Bronchial epithelial cell (primary cell): ENCODE data around the gene PDS5A. TPM values are rescaled to one million over a fixed set of nuclear protein-coding genes. Genes with fewer than 3 reads are reported as not detected.
"Not testable (repeated sequence)": the region's sequence is repeated elsewhere in the genome, so short reads cannot be mapped to it uniquely, and the experiment has no call there.

Experiments
- DNase-seq: peaks from one replicate; pipeline ENCODE4 v3.0.0-alpha.2; 2010; ENCODE audit warnings: low read depth
- FAIRE-seq: peaks from 2 replicates; lab custom pipeline; 2011; peaks lifted over from hg19 to GRCh38; lab: Jason Lieb, UNC
- H3K27me3 ChIP-seq: 2 replicates; pipeline ENCODE4 v1.5.1; 2011; ENCODE audit warnings: low read length; ENCODE audit not compliant: control insufficient read depth, insufficient read depth
- H3K36me3 ChIP-seq: 2 replicates; pipeline ENCODE4 v1.5.1; 2011; ENCODE audit warnings: low read length; ENCODE audit not compliant: control insufficient read depth, insufficient read depth
- H3K4me3 ChIP-seq: 2 replicates; pipeline ENCODE4 v1.5.1; 2011; ENCODE audit warnings: mild to moderate bottlenecking, low read depth, low read length, control low read depth
- total RNA-seq: library from RNA; depleted of rRNA; stranded (reverse); fragments of >200 nt; gene quantifications from 2 replicates; pipeline ENCODE4 v1.2.1, GENCODE V29; 2014
- TF ChIP-seq, protein P1 (sequence below): IDR thresholded peaks from 2 replicates; pipeline ENCODE4 v1.5.1; 2011; ENCODE audit warnings: mild to moderate bottlenecking, moderate library complexity, low read length, control low read depth, inconsistent platforms; ENCODE audit not compliant: insufficient read depth, severe bottlenecking

PDS5A gene
- total RNA-seq, 1 donor from 2014 or later = 51.9 TPM

DNA sequence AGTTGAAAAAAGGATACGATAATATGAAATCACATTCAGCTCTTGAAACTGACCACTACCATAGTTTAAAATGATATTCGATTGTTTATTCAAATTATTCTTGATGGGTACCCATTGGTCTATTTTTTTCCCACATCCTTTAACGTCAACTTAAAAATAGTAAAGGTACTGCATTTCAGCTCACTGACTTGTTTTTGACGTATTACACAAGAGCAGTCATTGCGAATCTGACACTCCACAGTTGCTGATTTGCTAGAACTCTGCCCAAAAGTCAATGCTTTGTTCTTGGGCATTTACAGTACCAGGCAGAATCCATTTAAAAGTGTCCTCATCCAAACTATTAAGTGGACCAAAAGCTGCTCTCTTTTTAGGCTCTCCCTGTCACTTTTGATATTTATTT is 1.2 kb upstream of the PDS5A start:
- FAIRE-seq (no peak), DNase-seq (no peak)
- Histone ChIP-seq H3K4me3 (no peak overlapping the region), H3K27me3 (no peaks in the 10 kb centered on the region), H3K36me3 (peaks cover 4% of the 10 kb centered on the region)
- TF ChIP-seq, protein P1, sequence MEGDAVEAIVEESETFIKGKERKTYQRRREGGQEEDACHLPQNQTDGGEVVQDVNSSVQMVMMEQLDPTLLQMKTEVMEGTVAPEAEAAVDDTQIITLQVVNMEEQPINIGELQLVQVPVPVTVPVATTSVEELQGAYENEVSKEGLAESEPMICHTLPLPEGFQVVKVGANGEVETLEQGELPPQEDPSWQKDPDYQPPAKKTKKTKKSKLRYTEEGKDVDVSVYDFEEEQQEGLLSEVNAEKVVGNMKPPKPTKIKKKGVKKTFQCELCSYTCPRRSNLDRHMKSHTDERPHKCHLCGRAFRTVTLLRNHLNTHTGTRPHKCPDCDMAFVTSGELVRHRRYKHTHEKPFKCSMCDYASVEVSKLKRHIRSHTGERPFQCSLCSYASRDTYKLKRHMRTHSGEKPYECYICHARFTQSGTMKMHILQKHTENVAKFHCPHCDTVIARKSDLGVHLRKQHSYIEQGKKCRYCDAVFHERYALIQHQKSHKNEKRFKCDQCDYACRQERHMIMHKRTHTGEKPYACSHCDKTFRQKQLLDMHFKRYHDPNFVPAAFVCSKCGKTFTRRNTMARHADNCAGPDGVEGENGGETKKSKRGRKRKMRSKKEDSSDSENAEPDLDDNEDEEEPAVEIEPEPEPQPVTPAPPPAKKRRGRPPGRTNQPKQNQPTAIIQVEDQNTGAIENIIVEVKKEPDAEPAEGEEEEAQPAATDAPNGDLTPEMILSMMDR = no peak

DNA sequence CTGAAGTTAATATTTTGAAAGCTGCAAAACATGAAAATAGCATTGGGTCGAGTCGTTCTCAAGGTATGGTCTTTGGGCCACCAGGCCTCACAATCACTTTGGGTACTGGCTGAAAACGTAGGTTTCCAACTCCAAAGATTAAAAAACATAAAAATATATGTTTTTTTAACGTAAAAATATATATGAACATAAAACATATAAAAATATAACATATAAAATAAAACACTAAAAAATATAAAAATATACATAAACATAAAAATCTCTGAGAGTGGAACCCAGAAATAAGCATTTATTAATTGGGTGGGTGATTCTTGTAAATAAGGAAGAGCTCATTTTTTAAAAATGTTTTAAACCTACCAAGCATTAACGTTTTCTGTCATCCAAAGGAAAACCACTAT is 666 bp upstream of the PDS5A start:
- Histone ChIP-seq H3K4me3 (peak overlapping the region; percentile 81), H3K27me3 (no peaks in the 10 kb centered on the region), H3K36me3 (peaks cover 6% of the 10 kb centered on the region)
- DNase-seq (no peak), FAIRE-seq (no peak)
- TF ChIP-seq, protein P1 = no peak

DNA sequence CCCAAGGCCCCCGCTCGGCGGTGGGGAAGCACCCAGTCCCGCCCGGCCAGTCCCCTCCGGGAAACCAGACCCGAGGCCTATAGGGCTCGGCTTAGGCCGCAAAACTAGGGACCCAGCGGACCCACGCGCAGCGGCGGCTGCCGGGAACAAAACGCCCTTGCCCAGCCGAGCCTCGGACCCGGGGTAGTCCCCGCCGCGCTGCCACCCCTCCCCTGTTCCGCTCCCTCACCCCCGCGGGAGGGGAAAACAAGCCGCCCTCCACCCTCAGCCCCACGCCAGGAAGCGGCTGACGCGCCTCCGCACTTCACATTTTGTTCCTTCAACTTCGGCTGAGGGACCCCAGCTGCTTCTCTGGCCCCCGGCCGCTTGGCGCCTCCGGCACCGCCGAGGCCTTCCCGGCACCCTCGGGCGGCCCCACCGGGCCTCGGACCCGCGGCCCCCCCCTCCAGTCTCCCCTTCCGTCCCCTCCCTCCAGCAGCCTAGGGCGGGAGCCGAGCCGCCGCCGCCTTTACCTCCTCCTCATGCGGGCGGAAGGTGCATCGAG is 694 bp downstream of the PDS5A start:
- DNase-seq (no peak), FAIRE-seq (no peak)
- H3K27me3 ChIP-seq = no peaks in the 10 kb centered on the region
- H3K36me3 ChIP-seq = peaks cover 6% of the 10 kb centered on the region
- H3K4me3 ChIP-seq = peak overlapping the region; percentile 81
- TF ChIP-seq, protein P1 = no peak

DNA sequence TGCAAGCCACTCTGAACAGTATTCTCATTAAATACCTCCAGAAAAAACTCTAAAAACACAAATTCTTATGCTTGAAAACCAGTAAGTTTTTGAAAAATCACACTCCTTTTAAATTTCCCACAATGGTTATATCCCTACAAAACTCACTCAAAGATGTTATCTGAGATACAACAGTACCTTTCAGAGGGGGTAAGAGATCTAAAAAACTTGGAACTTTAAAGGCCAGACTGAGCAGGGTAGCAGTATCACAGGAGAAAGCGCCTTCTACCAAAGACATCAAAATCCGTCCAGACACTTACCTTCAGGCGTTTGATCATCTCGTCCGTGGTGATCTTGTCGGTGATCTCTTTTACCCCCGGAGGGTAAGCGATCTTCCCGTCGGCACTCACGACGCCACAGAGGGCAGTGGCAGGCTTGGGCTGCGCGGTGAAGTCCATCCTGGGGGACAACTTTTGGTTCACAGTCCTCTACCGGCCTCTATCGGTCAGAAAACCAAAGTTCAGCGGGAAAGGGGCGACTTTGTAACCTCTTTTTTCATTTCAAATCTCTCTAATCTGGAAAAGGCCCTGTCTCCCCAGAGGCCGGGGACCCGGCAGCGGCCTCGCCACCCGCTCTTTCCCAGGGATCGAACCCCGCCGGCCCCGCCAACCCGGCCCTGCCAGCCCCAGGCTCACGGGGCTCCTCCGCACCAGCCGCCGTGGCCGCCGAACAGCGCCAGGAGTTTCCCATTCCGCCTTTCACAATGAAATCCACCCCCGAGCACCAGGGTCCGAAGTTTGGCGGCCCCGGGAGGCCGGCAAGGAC is 1.4 kb downstream of the PDS5A start:
- H3K4me3 ChIP-seq = peak overlapping the region; percentile 81
- peaks cover 6% of the 10 kb centered on the region for H3K36me3 ChIP-seq
- TF ChIP-seq, protein P1 = peak; percentile 91
- no peak for FAIRE-seq
- no peaks in the 10 kb centered on the region for H3K27me3 ChIP-seq
- peak; percentile 69 for DNase-seq

DNA sequence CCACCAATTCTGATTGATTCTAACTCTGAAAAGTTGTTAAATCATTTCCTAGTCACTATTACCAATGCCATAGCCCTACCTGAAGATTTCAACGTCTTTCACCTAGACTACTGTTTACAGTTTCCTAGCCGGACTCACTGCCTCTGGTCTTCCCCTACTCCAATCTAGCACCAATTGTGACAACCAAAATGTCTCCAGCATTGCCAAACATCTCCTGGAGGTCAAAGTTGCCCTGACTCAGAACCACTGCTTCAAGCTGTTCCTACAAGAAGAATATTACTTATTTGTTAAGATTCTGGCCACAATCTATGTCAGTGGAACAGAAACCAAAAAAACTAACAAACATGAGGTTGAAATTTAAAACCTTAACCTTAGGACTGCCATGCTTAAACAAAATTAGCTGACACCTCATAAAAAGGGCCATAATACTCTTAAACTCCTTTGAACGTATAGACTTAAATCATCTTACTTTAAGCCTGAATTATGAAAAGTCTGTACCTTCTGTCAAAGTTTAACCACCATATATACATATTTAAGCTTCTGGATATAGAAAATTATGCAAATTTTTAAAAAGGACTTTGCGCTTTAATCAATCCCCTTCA is 2.1 kb downstream of the PDS5A start:
- TF ChIP-seq, protein P1 = no peak
- H3K36me3 ChIP-seq = peaks cover 6% of the 10 kb centered on the region
- H3K27me3 ChIP-seq = no peaks in the 10 kb centered on the region
- no peak overlapping the region for H3K4me3 ChIP-seq
- FAIRE-seq (no peak), DNase-seq (no peak)

DNA sequence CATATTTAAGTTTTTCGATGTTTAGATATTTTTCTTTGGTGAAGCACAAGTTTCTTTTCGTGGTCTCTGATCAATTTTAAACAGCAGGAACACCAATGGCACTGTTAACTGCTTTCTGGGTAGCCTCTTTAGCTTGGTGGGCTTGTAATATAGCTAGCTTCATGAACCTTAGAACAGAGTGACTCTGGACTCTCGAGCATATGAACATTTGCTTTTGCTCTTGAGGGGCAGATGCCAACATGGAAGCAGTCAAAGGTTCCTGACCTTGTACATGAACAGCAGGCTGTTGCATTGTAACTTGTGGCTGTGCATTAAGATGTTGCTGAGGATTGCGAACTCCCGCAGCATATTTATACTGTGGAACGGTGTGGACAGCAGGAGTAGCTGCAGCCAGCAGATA is 4.7 kb downstream of the PDS5A start:
- FAIRE-seq, H3K27me3 ChIP-seq, DNase-seq, H3K36me3 ChIP-seq, H3K4me3 ChIP-seq: not testable (repeated sequence)
